NCI-H1436 (cell line): ENCODE results near the gene CDC42EP4.
"Not testable (repeated sequence)": the region's sequence is repeated elsewhere in the genome, so short reads cannot be mapped to it uniquely, and the experiment has no call there.

Experiments
- DNase-seq: peaks from one replicate; lab custom pipeline; 2025; lab: John Stamatoyannopoulos, UW

CDC42EP4 gene

DNA sequence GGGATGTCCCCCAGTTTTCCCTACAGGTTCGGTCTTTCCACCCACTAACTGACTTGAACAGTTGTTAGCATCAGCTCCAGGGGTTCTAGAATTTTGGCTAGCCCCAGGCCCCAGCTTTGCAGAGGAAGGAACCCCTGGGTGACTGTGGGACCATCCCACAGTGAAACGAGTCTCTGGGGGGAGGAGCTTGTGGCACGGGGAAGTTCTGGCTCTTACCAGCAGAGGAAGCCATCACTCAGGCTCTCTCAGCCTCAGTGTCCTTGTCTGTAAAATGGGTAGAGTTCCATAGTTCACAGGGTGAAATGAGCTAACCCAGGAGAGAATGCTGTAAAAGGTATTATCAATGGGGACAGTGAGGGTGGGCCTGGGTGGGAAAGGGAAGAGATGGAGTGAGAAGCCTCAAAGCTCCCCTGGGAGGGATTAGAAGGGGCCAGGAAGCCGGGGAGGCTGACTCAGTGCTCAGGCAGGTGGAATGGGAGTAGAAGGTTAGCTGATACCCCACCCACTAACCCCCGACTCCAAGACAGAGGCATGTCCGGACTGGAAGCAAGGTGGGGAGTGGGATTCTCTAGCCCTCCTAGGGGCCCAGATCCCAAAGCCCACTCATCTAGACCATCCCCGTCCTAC lies 30.9 kb upstream of the CDC42EP4 start:
- DNase-seq, result no peak

GRCh38 chr17:73342050-73342522 lies 30.3 kb upstream of the CDC42EP4 start:
- peak; percentile 65 for DNase-seq

DNA sequence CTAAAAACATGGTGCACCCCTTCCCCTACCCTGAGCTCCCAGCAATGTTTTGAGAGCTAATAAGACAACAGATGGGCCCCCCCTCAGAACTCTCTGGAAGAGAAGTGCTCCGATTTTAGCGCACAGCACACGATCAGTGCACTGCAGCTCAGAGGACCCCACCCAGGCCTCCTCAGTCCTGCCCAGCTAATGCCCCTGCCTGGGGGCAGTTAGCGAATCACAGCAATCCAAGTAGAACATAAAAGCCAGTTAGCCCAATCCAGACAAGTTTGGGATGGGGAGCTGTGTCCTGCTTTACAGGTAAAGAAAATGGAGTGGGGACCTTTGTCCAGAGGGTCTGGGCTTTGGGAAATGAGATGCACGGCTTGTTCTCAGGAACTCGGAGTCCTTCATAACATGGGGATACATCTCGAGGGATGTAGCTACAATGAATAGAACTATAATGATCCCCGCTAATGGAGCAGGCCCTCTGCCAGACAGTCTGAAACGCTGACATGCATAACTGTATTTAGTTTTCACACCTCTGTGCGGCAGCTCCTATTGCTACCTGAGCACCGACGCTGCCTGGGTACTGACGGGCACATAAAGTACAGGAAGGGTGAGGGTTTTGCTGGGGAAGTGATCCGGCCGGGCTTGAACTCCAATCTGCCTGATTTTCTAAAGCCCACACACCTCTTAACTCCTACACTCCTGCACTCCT lies 29.7 kb upstream of the CDC42EP4 start:
- peak; percentile 37 for DNase-seq

DNA sequence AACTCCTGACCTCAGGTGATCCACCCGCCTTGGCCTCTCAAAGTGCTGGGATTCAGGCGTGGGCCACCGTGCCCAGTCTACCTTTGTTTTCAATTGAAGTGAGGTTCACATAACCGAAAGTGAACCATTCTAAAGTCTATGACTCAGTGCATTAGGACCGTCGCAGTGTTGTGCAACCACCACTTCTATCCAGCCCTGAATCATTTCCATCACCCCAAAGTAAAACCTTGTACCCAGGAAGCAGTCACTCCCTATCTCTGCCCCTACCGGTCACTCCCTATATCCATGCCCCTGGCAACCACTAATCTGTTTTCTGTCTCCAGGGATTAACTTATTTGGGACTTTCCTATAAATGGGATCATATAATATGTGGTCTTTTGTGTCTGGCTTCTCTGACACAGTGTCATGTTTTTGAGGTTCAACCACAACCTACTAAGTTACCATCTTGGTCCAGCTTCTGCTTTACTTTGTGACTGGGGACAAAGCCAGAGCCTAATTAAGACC lies 28.3 kb upstream of the CDC42EP4 start:
- no peak for DNase-seq

GRCh38 chr17:73338566-73339197 lies 26.9 kb upstream of the CDC42EP4 start:
- DNase-seq, result no peak

GRCh38 chr17:73338050-73338521 lies 26.3 kb upstream of the CDC42EP4 start:
- no peak for DNase-seq

DNA sequence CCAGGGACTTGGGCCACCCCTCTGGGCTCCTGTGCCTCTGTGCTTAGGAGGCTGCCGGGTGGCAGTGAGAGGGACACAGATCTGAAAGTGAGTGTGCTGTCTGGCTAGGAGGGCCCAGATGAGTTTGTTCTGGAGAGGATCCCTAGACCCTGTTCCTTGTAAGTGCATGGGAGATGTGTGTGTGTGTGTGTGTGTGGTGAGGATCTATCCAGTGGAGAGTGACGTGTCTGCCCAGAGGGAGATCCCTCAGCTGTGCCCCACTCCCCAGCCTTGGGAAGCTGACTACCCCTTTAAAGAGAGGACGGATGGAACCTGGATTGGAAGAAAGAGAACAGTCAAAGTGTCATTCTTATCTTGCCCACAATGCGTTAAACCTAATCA lies 25.5 kb upstream of the CDC42EP4 start:
- DNase-seq, result no peak

DNA sequence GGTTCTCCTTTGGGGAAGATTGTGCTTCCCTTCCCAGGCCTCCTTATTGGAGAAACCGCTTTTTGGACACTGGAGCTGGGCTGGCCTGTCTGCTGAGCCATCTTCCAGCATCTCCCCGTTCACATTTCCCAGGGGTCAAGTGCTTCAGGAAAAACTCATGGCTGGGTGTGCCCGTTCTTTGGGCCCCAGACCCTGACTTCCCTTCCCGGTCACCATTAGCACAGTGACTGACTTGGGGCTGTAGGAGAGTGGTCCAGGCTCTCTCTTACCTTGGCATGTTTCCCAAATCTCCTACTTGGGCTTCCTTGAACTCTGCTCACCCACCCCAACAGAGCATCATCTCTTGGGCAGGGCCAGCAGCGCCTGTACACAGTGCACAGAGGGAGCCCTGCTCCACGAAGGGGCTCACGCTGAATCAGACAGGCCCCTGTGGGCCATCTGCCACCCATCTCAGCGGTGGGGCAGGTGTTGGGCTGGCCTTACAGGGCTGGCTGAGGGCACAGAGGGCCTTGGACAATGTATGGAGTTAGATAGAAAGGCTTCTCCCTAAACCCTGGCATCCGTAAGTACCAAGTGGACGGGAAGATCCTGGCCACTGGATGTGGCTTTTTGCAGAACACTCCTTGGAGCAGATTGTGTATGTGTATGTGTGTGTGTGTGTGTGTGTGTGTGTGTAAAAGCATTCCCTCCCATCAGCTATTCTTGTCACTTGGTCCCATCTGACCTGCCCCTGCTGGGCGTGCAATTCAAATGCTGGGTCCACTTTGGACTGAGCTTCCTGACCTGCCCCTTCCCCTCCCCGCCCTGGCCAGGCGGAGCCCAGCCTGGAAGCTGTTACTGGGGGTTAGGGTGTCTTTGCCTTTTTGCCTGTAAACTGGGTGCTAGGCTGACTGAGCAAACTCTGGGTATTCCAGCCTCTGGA lies 24.9 kb upstream of the CDC42EP4 start:
- no peak for DNase-seq

- DNase-seq, result no peak
These were observed 24.0 kb upstream of the CDC42EP4 start for GRCh38 chr17:73335591-73336407.

DNA sequence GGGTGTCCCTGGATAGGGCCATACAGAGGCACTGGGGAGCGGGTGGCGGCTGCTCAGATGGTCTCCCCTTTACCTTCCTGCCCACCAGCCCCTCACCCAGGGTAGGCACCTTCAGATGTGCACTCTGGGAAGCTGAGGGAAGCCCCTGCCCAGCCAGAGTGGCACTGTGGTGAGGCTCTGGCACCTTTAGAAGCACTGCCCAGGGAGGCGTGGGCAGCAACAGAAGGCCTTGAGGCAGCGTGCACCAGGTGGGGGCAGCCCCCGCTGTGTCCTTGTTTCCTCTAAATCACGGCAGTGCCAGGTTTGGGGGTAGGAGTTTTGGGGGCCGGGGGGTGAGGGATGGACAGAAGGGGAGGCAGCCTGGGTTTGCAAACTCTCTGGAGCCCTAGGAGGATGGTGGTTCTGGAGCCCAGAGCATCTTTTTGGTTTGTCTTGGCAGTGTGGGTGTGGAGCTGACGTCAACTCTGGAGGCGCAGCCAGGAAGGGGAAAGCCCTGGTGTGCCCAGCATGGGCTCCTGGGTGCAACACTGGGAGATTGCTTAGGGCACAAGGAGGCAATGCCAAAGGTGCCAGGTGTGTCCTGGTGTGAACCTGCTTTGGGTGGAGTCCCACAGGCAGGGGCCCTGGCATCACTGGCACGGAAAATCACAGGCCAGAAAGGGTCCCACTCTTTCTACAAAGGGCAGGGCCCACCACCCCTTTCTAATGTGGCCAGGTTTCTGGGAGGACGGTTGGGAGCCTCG lies 23.1 kb upstream of the CDC42EP4 start:
- no peak for DNase-seq

GRCh38 chr17:73333445-73333844 lies 21.6 kb upstream of the CDC42EP4 start:
- DNase-seq, result not testable (repeated sequence)

DNA sequence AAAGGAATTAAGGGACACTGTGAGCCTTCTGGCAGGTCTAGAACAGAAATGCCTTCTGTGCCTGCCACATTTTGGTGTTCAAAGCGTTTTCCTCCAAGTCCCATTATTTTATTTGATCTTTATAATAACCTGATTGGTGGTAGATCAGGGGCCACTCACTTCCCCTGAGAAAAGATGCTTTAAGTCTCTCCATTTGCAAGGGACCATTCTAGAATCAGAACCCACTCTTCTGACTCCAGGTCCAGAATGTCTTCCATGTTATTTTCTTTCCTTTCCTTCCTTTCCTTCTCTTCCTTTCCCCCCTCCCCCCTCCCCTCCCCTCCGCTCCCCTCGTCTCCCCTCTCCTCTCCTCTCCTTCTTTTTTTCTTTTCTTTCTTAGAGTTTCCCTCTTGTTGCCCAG lies 19.3 kb upstream of the CDC42EP4 start:
- DNase-seq, result no peak

DNA sequence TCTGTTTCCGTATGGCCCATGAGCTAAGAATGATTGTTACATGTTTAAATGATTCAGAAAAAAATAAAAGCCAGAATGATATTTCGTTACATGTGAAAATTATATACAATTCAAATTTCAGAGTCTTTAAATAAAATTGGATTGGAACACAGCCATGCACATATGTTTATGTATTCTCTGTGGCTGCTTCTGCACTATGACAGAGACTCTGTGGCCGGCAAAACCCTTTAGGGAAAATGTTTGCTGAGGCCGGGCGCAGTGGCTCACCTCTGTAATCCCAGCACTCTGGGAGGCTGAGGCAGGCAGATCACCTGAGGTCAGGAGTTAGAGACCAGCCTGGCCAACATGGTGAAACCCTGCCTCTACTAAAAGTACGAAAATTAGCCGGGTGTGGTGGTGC lies 15.9 kb upstream of the CDC42EP4 start:
- DNase-seq, result no peak

GRCh38 chr17:73325527-73325842 lies 13.7 kb upstream of the CDC42EP4 start:
- DNase-seq, result no peak

- no peak for DNase-seq
These were observed 13.1 kb upstream of the CDC42EP4 start for GRCh38 chr17:73324711-73325526.

DNA sequence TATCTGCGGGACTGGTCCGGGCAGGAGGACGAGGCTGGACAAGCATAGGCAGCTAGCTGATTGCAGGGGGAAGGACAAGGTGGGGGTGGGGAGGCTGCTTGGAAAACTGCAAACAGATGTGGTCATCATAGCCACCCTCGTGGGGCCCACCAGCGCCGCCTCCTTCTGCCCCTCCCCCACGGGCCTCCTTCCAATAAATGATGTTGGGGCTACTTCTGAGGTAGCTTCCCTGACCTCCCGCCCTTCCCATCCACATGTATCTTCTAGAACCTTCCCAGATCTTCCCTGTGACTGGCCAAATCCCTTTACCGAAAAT lies 12.3 kb upstream of the CDC42EP4 start:
- no peak for DNase-seq

GRCh38 chr17:73323409-73324159 lies 11.8 kb upstream of the CDC42EP4 start:
- no peak for DNase-seq

DNA sequence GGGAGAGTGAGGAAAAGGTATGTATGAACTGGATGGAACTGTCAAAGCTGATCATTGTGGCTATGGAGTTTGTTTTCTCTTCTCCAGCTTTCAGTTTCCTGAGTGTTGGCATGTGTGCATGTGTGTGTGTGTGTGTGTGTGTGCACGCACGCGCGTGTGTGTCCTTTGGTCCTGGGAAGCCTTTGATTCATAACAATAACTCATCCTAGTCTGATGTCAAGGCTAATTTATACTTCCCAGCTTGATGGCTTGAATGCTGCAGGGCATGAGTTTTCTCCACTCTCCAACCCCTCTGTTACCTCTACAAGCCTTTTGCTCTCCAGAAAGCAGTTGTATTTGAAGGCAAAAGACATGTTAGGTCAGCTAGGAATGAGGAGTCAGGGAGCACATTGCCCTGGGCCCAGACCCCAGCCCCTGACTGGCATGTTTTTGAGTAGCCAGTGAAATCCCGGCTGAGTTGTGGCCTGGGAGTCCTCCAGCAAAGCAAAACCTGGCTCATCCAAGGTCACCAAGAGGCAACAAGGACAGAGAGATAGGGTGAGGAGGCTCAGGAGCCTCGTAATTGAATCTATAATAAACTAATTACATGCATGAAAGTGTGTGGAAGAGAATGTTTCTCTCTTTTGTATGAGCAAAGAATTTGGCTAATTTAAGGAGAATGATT lies 8.9 kb upstream of the CDC42EP4 start:
- DNase-seq, result no peak
